ENCODE data around the gene MLNR.

MLNR gene

GRCh38 chr13:49246850-49247642, 26.9 kb downstream of the MLNR start:
- TF ChIP-seq POLR2A (IDR thresholded peaks at IDR 0.05; ENCODE audit: extremely low read depth, insufficient read length), result no peak
- TF ChIP-seq MYC (IDR thresholded peaks at IDR 0.05; ENCODE audit: low read depth, low read length), result no peak
- TF ChIP-seq MAX (IDR thresholded peaks at IDR 0.05; ENCODE audit: low read depth, low read length), result peak; percentile 26; the same call in 1 of the 2 replicates
- TF ChIP-seq CTCF (IDR thresholded peaks at IDR 0.05; ENCODE audit: low read depth, low read length), result no peak
- H3K4me3 ChIP-seq (ENCODE audit: low read depth, low read length), result peak overlapping the region; percentile 92
- DNase-seq (ENCODE audit: low read depth), result peak; percentile 15

- peak; percentile 98 for DNase-seq (ENCODE audit: low read depth)
- H3K4me3 ChIP-seq (ENCODE audit: low read depth, low read length), result peak within 1 kb of the TSS; percentile 92
- TF ChIP-seq CTCF (IDR thresholded peaks at IDR 0.05; ENCODE audit: low read depth, low read length), result no peak
- peak; percentile 96 for TF ChIP-seq POLR2A (IDR thresholded peaks at IDR 0.05; ENCODE audit: extremely low read depth, insufficient read length)
- no peak; the same call in none of the 2 replicates for TF ChIP-seq MYC (IDR thresholded peaks at IDR 0.05; ENCODE audit: low read depth, low read length)
- TF ChIP-seq MAX (IDR thresholded peaks at IDR 0.05; ENCODE audit: low read depth, low read length), result peak; percentile 43
Observed at GRCh38 chr13:49247643-49248621, 27.8 kb downstream of the MLNR start, which contains the start of gene CDADC1. Gene CDADC1, plus strand, starts transcription at chr13:49247925. Its CDS starts 113 bp downstream, at chr13:49248038.

- TF ChIP-seq MYC (IDR thresholded peaks at IDR 0.05; ENCODE audit: low read depth, low read length), result no peak
- TF ChIP-seq CTCF (IDR thresholded peaks at IDR 0.05; ENCODE audit: low read depth, low read length), result peak; percentile 10
- peak overlapping the region; percentile 92 for H3K4me3 ChIP-seq (ENCODE audit: low read depth, low read length)
- no peak for DNase-seq (ENCODE audit: low read depth)
Observed at GRCh38 chr13:49248622-49249002, 28.5 kb downstream of the MLNR start.

GRCh38 chr13:49251326-49251725, 31.2 kb downstream of the MLNR start:
- no peak overlapping the region for H3K4me3 ChIP-seq (ENCODE audit: low read depth, low read length)
- DNase-seq (ENCODE audit: low read depth), result no peak
- TF ChIP-seq CTCF (IDR thresholded peaks at IDR 0.05; ENCODE audit: low read depth, low read length) (no peak), MAX (IDR thresholded peaks at IDR 0.05; ENCODE audit: low read depth, low read length) (no peak), POLR2A (IDR thresholded peaks at IDR 0.05; ENCODE audit: extremely low read depth, insufficient read length) (no peak), MYC (IDR thresholded peaks at IDR 0.05; ENCODE audit: low read depth, low read length) (no peak)

- DNase-seq (ENCODE audit: low read depth), result peak; percentile 36
- no peak for TF ChIP-seq MAX (IDR thresholded peaks at IDR 0.05; ENCODE audit: low read depth, low read length)
- no peak for TF ChIP-seq POLR2A (IDR thresholded peaks at IDR 0.05; ENCODE audit: extremely low read depth, insufficient read length)
- TF ChIP-seq CTCF (IDR thresholded peaks at IDR 0.05; ENCODE audit: low read depth, low read length), result no peak
- TF ChIP-seq MYC (IDR thresholded peaks at IDR 0.05; ENCODE audit: low read depth, low read length), result no peak
- H3K4me3 ChIP-seq (ENCODE audit: low read depth, low read length), result no peak overlapping the region
Observed at GRCh38 chr13:49253310-49253709, 33.2 kb downstream of the MLNR start.

All from NB4 (cell line).